Panc1 (cell line): Measurements from ENCODE around the gene HTR1D. TPM values are rescaled to one million over a fixed set of nuclear protein-coding genes. Genes with fewer than 3 reads are reported as not detected.

Experiments
- ATAC-seq: fragments of 200-7000 bp; cut with Tn5 transposase; 2 replicates; pipeline ENCODE4 v1.9.1; 2020; ENCODE audit warnings: mild to moderate bottlenecking, moderate library complexity
- BruUV-seq: library from RNA; stranded (reverse); fragments of 400-500 nt; replicated peaks from 2 replicates; lab custom pipeline; 2021; lab: Mats Ljungman, UMichigan
- CTCF ChIA-PET: fragments of 300-600 bp; sonication (Branson Sonifier 250); formaldehyde crosslinking; loops from one replicate; lab custom pipeline; 2022; ENCODE audit warnings: antibody characterized with exemption; lab: Charles Lee
- POLR2A ChIA-PET: fragments of 300-600 bp; sonication (Branson Sonifier 250); formaldehyde crosslinking; loops from one replicate; lab custom pipeline; 2022; ENCODE audit warnings: antibody characterized with exemption; lab: Charles Lee
- DNase-seq: peaks from one replicate; pipeline ENCODE4 v3.0.0-alpha.2; 2010; ENCODE audit warnings: low read depth, low spot score
- H3K27ac ChIP-seq: 2 replicates; pipeline ENCODE4 v1.5.1; 2011; ENCODE audit warnings: mild to moderate bottlenecking, low read length, inconsistent platforms
- H3K27me3 ChIP-seq: fragments of 200-500 bp; sonication (Bioruptor generic); 2 replicates; pipeline ENCODE4 v1.6.0; 2014; ENCODE audit warnings: low read length, inconsistent platforms; ENCODE audit not compliant: control insufficient read depth, insufficient read depth
- H3K36me3 ChIP-seq: fragments of 200-500 bp; sonication (Bioruptor generic); 2 replicates; pipeline ENCODE4 v1.5.1; 2014; ENCODE audit warnings: inconsistent platforms, mild to moderate bottlenecking, low read length, moderate library complexity; ENCODE audit not compliant: control insufficient read depth, insufficient read depth
- H3K4me1 ChIP-seq: 2 replicates; pipeline ENCODE4 v1.5.1; 2011; ENCODE audit warnings: inconsistent platforms, mild to moderate bottlenecking, low read length, moderate library complexity; ENCODE audit not compliant: control insufficient read depth, insufficient read depth
- H3K4me3 ChIP-seq, 2 experiments: 2 replicates each; pipeline ENCODE4 v1.5.1; 2011 to 2012; ENCODE audit warnings: low read depth in 2 of 2, low read length in 2 of 2, mild to moderate bottlenecking in 2 of 2, inconsistent platforms in 1 of 2, moderate library complexity in 1 of 2
- H3K9me3 ChIP-seq: fragments of 200-500 bp; sonication (Bioruptor generic); 2 replicates; pipeline ENCODE4 v1.5.1; 2014; ENCODE audit warnings: low read depth, mild to moderate bottlenecking, inconsistent platforms, low read length, moderate library complexity; ENCODE audit not compliant: control insufficient read depth, insufficient read depth
- CTCF ChIP-seq: fragments of 450-650 bp; IDR thresholded peaks from 2 replicates; pipeline ENCODE4 v1.5.1; 2017; ENCODE audit warnings: mild to moderate bottlenecking
- POLR2AphosphoS5 ChIP-seq: IDR thresholded peaks from 2 replicates; pipeline ENCODE4 v1.6.1; 2012; ENCODE audit warnings: mild to moderate bottlenecking, low read depth, low read length, moderate library complexity
- REST ChIP-seq, 2 experiments: IDR thresholded peaks; 2 replicates each; pipeline ENCODE4 v1.6.1; 2011 to 2012; ENCODE audit warnings: low read depth in 2 of 2, control low read depth in 1 of 2, low read length in 1 of 2, mild to moderate bottlenecking in 1 of 2, moderate library complexity in 1 of 2; ENCODE audit not compliant: insufficient read depth in 1 of 2
- SIN3A ChIP-seq: IDR thresholded peaks from 2 replicates; pipeline ENCODE4 v1.6.1; 2012; ENCODE audit warnings: low read depth, mild to moderate bottlenecking, low read length, moderate library complexity, borderline replicate concordance; ENCODE audit not compliant: insufficient read depth
- TCF7L2 ChIP-seq: IDR thresholded peaks from 2 replicates; pipeline ENCODE4 v1.6.1; 2011; ENCODE audit warnings: mild to moderate bottlenecking, low read depth, low read length, inconsistent platforms
- in situ Hi-C: cut with HindIII; loops from 2 replicates; pipeline ENCODE4 v1.10.0; 2016; ENCODE audit warnings: low sequenced_read_pairs, low pct_unique_long_range_greater_than_20kb
- intact Hi-C: fragments of 100-400 bp; cut with micrococcal nuclease; formaldehyde crosslinking; loops from one replicate; pipeline ENCODE4 v1.10.0; 2022; ENCODE audit not compliant: unreplicated experiment
- total RNA-seq: library from RNA; stranded (reverse); gene quantifications from one replicate; pipeline ENCODE4 v1.2.1, GENCODE V29; 2021; ENCODE audit not compliant: unreplicated experiment

Gene HTR1D
- total RNA-seq, 1 experiment from 2014 or later: 3.5 TPM

GRCh38 chr1:23148084-23148483 lies 69.2 kb downstream of the HTR1D start:
- H3K36me3 ChIP-seq: no peaks in the 10 kb centered on the region
- ATAC-seq: no peak
- ChIA-PET POLR2A (no interaction called here), CTCF (no interaction called here)
- DNase-seq: no peak
- no TSS peak for BruUV-seq
- H3K27me3 ChIP-seq: no peaks in the 10 kb centered on the region
- no peak overlapping the region for H3K4me3 ChIP-seq
- no peak overlapping the region for H3K27ac ChIP-seq
- in situ Hi-C loops: no loop called here
- H3K4me1 ChIP-seq: peaks cover 11% of the 10 kb centered on the region; the same call in 1 of the 2 replicates
- intact Hi-C loops: no loop called here
- no peaks in the 10 kb centered on the region for H3K9me3 ChIP-seq
- TF ChIP-seq POLR2AphosphoS5 (no peak), TCF7L2 (no peak), CTCF (no peak), REST (IDR thresholded peaks at IDR 0.05; ENCODE audit: insufficient read depth in 1 of 2, low read depth in 2 of 2, low read length in 1 of 2) (no peak), SIN3A (no peak)

Other genes with a start within 250 kb of the HTR1D start
- not detected for gene LACTBL1, start 244.6 kb downstream of the HTR1D start, total RNA-seq
- gene TEX46, start 201.7 kb downstream of the HTR1D start, total RNA-seq: not detected
- gene KDM1A, start 198.0 kb downstream of the HTR1D start, total RNA-seq: 120 TPM
- gene LUZP1, start 48.6 kb downstream of the HTR1D start, total RNA-seq: 40.2 TPM
- 173 TPM for gene HNRNPR, start 126.8 kb upstream of the HTR1D start, total RNA-seq
- 16.0 TPM for gene ZNF436, start 152.3 kb upstream of the HTR1D start, total RNA-seq
- 8.3 TPM for gene TCEA3, start 207.2 kb upstream of the HTR1D start, total RNA-seq